ENCODE data around the gene ZNF81.
"Not testable (repeated sequence)": the region's sequence is repeated elsewhere in the genome, so short reads cannot be mapped to it uniquely, and the experiment has no call there.

The ZNF81 gene

GRCh38 chrX:47836164-47837072 lies at the start of gene ZNF81:
Gene ZNF81, plus strand, starts transcription at chrX:47836902. Its CDS starts 9,366 bp downstream, at chrX:47846268.
- peak; percentile 83 to 88 for DNase-seq

GRCh38 chrX:47796433-47796906 lies 40.2 kb upstream of the ZNF81 start:
- DNase-seq, result no peak

DNA sequence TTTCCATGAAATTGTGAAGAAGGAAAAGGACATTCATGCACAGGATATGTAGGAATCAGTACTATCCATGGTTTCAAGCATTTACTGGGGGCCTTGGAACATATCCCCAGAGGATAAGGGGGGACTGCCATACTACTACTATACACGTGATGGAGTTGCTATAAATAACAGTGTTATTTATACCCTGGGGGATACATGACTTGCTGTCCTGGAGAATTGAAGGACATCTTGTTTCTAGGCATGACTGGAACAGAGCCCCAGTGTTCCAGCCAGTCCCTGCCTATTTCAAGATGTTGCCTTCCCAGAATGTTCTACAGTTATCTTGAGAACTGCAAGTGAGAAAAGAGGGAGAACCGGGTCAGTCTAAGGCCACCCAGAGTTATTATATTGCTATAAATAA lies 39.6 kb upstream of the ZNF81 start:
- DNase-seq, result no peak

DNA sequence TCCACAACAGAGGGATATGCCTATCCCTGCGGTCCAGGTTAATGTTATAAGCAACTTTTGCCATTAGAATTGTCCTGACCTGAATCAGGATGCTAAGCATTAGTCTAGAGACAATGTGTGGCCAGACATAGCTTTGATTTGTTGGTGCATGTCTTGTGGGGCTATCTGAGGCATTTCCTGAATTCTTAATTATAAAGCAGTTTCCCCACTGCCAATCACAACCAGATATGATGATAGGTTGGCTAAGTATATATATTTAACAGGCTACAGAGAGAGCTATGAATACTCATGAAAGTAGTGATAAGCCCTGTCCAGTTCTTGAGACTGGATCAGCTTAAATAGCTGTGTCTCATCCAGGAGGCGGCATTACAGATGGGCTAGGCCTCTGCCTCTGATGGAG lies 37.8 kb upstream of the ZNF81 start:
- DNase-seq, result no peak

DNA sequence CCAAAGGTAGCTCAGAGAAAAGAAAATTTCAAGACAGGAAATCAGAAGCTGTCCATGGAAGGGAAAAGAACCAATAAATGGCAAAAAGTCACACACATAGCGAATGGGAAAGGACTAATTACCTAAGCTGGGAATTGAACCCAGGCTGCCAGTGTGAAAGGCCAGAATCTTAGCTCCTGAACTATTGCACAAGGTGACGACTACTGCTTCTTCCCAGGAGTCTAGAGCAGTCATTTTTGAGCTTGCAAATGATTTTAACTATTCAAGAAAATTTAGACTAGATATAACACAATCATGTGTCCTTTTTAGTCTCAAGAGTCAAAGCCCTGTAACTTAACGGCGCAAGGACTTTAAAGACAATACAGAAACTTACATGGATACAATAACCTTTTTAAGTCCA lies 34.1 kb upstream of the ZNF81 start:
- no peak for DNase-seq

- DNase-seq, result not testable (repeated sequence)
These were observed 33.6 kb upstream of the ZNF81 start for GRCh38 chrX:47803103-47803502.

DNA sequence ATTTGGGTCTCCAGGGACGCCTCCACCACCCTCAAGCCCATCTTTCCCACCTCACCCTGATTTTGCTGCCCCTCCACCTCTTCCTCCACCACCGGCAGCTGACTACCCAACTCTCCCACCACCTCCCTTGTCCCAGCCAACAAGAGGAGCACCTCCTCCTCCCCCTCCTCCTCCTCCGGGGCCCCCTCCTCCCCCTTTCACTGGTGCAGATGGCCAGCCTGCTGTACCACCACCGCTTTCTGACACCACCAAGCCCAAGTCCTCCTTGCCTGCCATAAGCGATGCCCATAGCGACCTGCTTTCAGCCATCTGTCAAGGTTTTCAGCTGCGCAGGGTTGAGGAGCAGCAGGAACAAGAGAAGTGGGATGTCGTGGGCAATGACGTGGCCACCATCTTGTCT lies 32.4 kb upstream of the ZNF81 start:
- no peak for DNase-seq

DNA sequence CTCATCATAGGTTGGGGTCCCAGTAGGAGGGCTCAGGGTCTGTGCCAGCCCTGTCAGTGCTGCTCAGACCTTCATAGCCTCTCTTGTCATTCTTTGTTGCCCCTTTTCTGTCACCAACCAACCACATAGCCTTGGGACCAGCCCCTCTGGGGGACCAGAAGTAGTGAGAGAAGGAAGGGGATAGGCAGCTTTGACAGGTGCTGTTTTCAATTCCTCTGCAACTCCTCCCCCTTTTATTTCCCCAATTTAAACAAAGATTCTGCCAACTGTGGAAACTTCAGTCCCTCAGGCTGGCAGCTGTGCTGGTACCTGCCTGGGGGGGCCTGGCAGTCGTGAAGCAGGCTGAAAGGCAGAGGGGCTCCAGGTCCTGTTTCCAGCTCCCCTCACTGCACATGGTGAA lies 30.9 kb upstream of the ZNF81 start:
- not testable (repeated sequence) for DNase-seq

DNA sequence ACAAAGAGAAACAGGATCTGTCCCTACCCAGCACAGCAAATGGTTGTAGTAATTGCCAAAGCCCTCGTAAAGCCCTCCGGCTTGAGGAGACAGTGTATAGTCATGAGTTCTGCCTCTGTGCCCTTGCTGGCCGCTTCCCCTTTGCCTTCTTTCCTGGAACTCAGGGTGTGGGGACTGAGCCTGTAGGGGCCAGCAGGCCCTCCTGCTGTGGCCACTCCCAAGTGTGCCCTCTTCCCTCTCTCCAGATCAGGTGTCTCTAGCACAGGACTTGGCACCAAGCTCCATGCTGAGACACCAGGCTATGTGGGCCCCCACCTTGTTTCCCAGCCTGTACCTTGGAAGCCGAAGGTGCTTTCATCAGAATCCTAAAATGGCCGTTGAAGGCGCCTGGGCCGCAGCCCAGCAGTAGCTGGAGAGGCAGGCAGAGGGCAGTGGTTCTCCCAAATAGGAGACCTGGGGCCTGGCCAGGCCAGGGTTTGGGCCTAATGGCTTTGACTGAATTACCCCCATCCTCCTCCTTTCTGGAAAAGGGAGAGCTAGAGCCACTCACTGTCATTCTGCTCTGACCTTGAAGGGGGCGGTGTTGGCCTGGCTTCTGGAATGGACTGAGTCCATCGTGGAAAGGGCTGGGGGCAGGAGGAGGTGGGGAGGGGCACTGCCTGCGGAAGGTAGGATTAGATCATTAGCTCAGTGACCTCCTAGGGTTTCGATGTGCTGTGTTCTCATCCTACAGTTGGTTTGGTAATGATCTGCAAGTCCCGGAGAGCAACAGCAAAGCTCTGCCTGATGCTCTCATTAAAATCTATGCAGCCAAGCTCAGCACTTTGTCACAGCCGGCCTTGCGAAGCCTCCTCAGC lies 30.1 kb upstream of the ZNF81 start:
- not testable (repeated sequence) for DNase-seq

- not testable (repeated sequence) for DNase-seq
These were observed 29.5 kb upstream of the ZNF81 start for GRCh38 chrX:47807272-47807538.

DNA sequence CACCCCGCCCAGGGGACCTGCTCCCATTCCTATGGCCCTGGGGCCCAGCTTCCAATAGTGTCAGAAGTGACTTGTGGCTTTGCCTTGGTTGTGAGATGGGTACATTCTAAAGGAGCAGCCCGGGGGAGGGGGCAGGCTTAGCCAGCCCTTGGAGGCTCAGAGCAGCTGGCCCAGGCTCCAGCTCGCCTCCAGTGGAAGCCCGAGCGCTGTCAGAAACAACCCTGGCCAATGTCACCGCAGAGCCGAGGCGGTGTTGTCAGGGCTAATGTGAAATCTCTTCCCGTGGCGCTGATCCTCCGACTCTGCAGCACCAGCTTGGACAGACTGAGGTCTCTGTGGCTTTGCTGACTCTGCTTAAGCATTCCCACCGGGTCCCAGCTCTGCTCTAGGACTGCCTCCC lies 29.2 kb upstream of the ZNF81 start:
- DNase-seq, result no peak

- DNase-seq, result no peak
These were observed 27.6 kb upstream of the ZNF81 start for GRCh38 chrX:47808904-47809788.

- DNase-seq, result no peak
These were observed 21.9 kb upstream of the ZNF81 start for GRCh38 chrX:47814851-47815250.

GRCh38 chrX:47815901-47816845 lies 20.5 kb upstream of the ZNF81 start:
- no peak for DNase-seq

DNA sequence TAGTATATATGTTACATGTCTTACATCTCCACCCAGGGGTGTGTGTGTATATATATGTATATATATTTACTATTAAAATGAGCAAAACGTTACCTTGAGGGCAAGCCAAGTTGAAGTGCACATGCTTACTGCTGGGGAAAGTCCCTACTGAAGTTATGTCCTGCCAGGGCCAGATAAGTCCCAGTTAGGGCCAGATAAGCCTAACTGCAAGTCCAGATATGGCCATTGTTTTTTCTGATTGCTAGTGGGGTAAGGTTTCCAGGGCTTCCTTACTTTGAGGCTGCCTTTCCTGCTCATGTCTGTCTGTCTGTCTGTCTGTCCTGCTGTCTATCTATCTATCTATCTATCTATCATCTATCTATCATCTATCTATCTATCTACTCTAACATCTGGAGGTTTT lies 19.3 kb upstream of the ZNF81 start:
- DNase-seq, result no peak

GRCh38 chrX:47817897-47818296 lies 18.8 kb upstream of the ZNF81 start:
- DNase-seq, result no peak

- no peak for DNase-seq
These were observed 7.7 kb upstream of the ZNF81 start for GRCh38 chrX:47828984-47829383.

DNA sequence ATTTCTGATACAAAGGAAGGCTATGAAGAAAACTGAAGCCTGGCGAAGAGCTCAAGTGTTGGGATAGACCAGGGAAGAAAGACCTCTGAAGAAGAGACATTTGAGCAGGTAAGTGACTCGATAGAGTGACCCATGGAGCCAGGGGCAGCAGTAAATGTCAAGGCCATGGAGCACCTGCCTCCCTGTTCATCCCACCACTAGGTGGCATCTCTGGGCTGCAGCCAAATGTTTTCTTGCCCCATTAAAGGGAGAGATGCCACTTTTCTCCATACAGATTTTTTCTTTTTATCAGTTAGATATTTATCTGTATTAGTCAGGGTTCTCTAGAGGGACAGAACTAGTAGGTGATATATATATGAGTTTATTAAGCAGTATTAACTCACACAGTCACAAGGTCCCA lies 4.9 kb upstream of the ZNF81 start:
- DNase-seq, result peak; percentile 34 to 43

DNA sequence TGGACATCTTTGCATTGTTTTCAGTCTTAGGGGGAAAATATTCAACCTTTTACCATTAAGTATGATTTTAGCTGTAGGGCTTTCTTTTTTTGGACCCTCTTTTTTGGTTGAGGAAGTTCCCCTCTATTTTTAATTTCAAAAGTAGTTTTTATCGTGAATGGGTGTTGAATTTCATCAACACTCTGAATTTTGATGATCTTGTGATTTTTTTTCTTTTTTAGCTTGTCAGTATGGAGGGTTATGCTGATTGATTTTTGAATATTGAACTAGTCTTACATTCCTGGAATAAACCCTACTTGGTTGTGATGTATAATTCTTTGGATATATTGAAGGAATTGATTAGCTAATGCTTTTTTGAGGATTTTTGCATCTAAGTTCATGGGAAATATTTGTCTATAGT lies 1.7 kb downstream of the ZNF81 start:
- no peak for DNase-seq

GRCh38 chrX:47840111-47840510 lies 3.4 kb downstream of the ZNF81 start:
- DNase-seq, result no peak

GRCh38 chrX:47843363-47843762 lies 6.7 kb downstream of the ZNF81 start:
- DNase-seq, result no peak

GRCh38 chrX:47844117-47844516 lies 7.4 kb downstream of the ZNF81 start:
- DNase-seq, result no peak
